ENCODE results near the gene APOBEC3C. TPM values are rescaled to one million over a fixed set of nuclear protein-coding genes. Genes with fewer than 3 reads are reported as not detected.
A peak's percentile ranks its signal among the peaks of the same experiment; 100 is the strongest.

Gene APOBEC3C
- total RNA-seq: 17.2 to 22.3 TPM (median 21.3 TPM) in 3 replicates
- long read RNA-seq, transcript APOBEC3C-201 (4 exons, 2,818 nt): major isoform, 30 of 34 reads
- long read RNA-seq, partial matches to known transcripts: 2 of 34 reads
- long read RNA-seq, other reads (novel, unspliced or antisense): 1 of 34 reads

- Mint-ChIP-seq H3K4me1 (ENCODE audit: low read depth) (peaks cover 14% of the 10 kb centered on the region), H3K27ac (ENCODE audit: unreplicated experiment) (peak within 1 kb of the TSS; percentile 91), H3K27me3 (ENCODE audit: low read depth) (no peaks in the 10 kb centered on the region), H3K36me3 (ENCODE audit: low read depth) (peaks cover 2% of the 10 kb centered on the region), H3K9me3 (ENCODE audit: low read depth) (no peaks in the 10 kb centered on the region), H3K4me3 (ENCODE audit: unreplicated experiment) (peak within 1 kb of the TSS; percentile 86)
- DNase-seq (ENCODE audit: low spot score): no peak
- peak; percentile 39 for TF ChIP-seq CTCF (IDR thresholded peaks at IDR 0.05)
Measured at GRCh38 chr22:39013942-39014722, at the start of gene APOBEC3C. Gene APOBEC3C, plus strand, starts transcription at chr22:39014257. Its CDS starts 106 bp downstream, at chr22:39014363.

GRCh38 chr22:38964306-38964705 is 49.8 kb upstream of the APOBEC3C start:
- Mint-ChIP-seq H3K4me1 (ENCODE audit: low read depth) (no peaks in the 10 kb centered on the region), H3K27ac (ENCODE audit: unreplicated experiment) (no peak overlapping the region), H3K36me3 (ENCODE audit: low read depth) (no peaks in the 10 kb centered on the region), H3K27me3 (ENCODE audit: low read depth) (peaks cover 23% of the 10 kb centered on the region), H3K4me3 (ENCODE audit: unreplicated experiment) (no peak overlapping the region), H3K9me3 (ENCODE audit: low read depth) (no peaks in the 10 kb centered on the region)
- no peak for DNase-seq (ENCODE audit: low spot score)
- no peak for TF ChIP-seq CTCF (IDR thresholded peaks at IDR 0.05)

GRCh38 chr22:38964989-38965388 is 49.1 kb upstream of the APOBEC3C start:
- H3K27me3 Mint-ChIP-seq (ENCODE audit: low read depth): peaks cover 26% of the 10 kb centered on the region
- no peaks in the 10 kb centered on the region for H3K36me3 Mint-ChIP-seq (ENCODE audit: low read depth)
- H3K4me3 Mint-ChIP-seq (ENCODE audit: unreplicated experiment): no peak overlapping the region
- H3K9me3 Mint-ChIP-seq (ENCODE audit: low read depth): no peaks in the 10 kb centered on the region
- no peaks in the 10 kb centered on the region for H3K4me1 Mint-ChIP-seq (ENCODE audit: low read depth)
- DNase-seq (ENCODE audit: low spot score): peak; percentile 50
- no peak overlapping the region for H3K27ac Mint-ChIP-seq (ENCODE audit: unreplicated experiment)
- TF ChIP-seq CTCF (IDR thresholded peaks at IDR 0.05): no peak

- H3K4me1 Mint-ChIP-seq (ENCODE audit: low read depth): no peaks in the 10 kb centered on the region
- H3K4me3 Mint-ChIP-seq (ENCODE audit: unreplicated experiment): no peak overlapping the region
- H3K36me3 Mint-ChIP-seq (ENCODE audit: low read depth): peaks cover 2% of the 10 kb centered on the region
- H3K9me3 Mint-ChIP-seq (ENCODE audit: low read depth): no peaks in the 10 kb centered on the region
- H3K27me3 Mint-ChIP-seq (ENCODE audit: low read depth): peaks cover 34% of the 10 kb centered on the region
- no peak for TF ChIP-seq CTCF (IDR thresholded peaks at IDR 0.05)
- H3K27ac Mint-ChIP-seq (ENCODE audit: unreplicated experiment): no peak overlapping the region
- peak; percentile 73 for DNase-seq (ENCODE audit: low spot score)
Measured at GRCh38 chr22:38965614-38966379, 48.3 kb upstream of the APOBEC3C start.

GRCh38 chr22:38966380-38966702 is 47.7 kb upstream of the APOBEC3C start:
- DNase-seq (ENCODE audit: low spot score): no peak
- no peak for TF ChIP-seq CTCF (IDR thresholded peaks at IDR 0.05)
- H3K4me1 Mint-ChIP-seq (ENCODE audit: low read depth): no peaks in the 10 kb centered on the region
- peaks cover 2% of the 10 kb centered on the region for H3K36me3 Mint-ChIP-seq (ENCODE audit: low read depth)
- H3K4me3 Mint-ChIP-seq (ENCODE audit: unreplicated experiment): no peak overlapping the region
- peaks cover 37% of the 10 kb centered on the region for H3K27me3 Mint-ChIP-seq (ENCODE audit: low read depth)
- no peaks in the 10 kb centered on the region for H3K9me3 Mint-ChIP-seq (ENCODE audit: low read depth)
- no peak overlapping the region for H3K27ac Mint-ChIP-seq (ENCODE audit: unreplicated experiment)

All from chondrocyte (in vitro differentiated cells).